Neural cell (in vitro differentiated cells): ENCODE results near the gene PLD3. TPM values are rescaled to one million over a fixed set of nuclear protein-coding genes. Genes with fewer than 3 reads are reported as not detected.

Experiments used
- H2AFZ ChIP-seq: fragments of 200-600, 300-800 bp; sonication (generic), shearing (Covaris generic); 2 replicates; pipeline ENCODE4 v1.6.0; 2014; ENCODE audit warnings: low read depth, mild to moderate bottlenecking, antibody characterized with exemption, low read length, moderate library complexity
- H3F3A ChIP-seq: fragments of 200-600 bp; shearing (Covaris generic); 2 replicates; pipeline ENCODE4 v1.6.1; 2016; ENCODE audit warnings: mild to moderate bottlenecking, moderate library complexity, mixed read lengths, antibody characterized with exemption, low read length; ENCODE audit not compliant: insufficient read depth, poor library complexity, severe bottlenecking
- H3K27ac ChIP-seq: fragments of 200-600, 300-800 bp; sonication (generic), shearing (Covaris generic); 2 replicates; pipeline ENCODE4 v1.5.1; 2014; ENCODE audit warnings: mild to moderate bottlenecking, low read length, moderate library complexity
- H3K27me3 ChIP-seq: fragments of 300-800, 200-600 bp; sonication (generic), shearing (Covaris generic); 2 replicates; pipeline ENCODE4 v1.6.0; 2014; ENCODE audit warnings: mild to moderate bottlenecking, low read depth, low read length, moderate library complexity; ENCODE audit not compliant: insufficient read depth
- H3K36me3 ChIP-seq: fragments of 300-800, 200-600 bp; sonication (generic), shearing (Covaris generic); 2 replicates; pipeline ENCODE4 v1.5.1; 2014; ENCODE audit warnings: mild to moderate bottlenecking, antibody characterized with exemption, low read length, moderate library complexity; ENCODE audit not compliant: insufficient read depth
- H3K4me2 ChIP-seq: fragments of 300-800, 200-600 bp; sonication (generic), shearing (Covaris generic); 2 replicates; pipeline ENCODE4 v1.6.0; 2014; ENCODE audit warnings: mild to moderate bottlenecking, low read length
- H3K4me3 ChIP-seq: fragments of 300-800, 200-600 bp; sonication (generic), shearing (Covaris generic); 2 replicates; pipeline ENCODE4 v1.5.1; 2014; ENCODE audit warnings: mild to moderate bottlenecking, low read length, moderate library complexity
- H3K79me2 ChIP-seq: fragments of 200-600 bp; shearing (Covaris generic); replicated peaks from 2 replicates; pipeline ENCODE4 v1.6.0; 2014; ENCODE audit warnings: mild to moderate bottlenecking, low read length, moderate library complexity; ENCODE audit not compliant: insufficient read depth
- H3K9ac ChIP-seq: fragments of 300-800, 200-600 bp; sonication (generic), shearing (Covaris generic); 2 replicates; pipeline ENCODE4 v1.6.1; 2016; ENCODE audit warnings: mild to moderate bottlenecking, low read length, mixed read lengths
- H3K9me2 ChIP-seq: fragments of 200-600 bp; shearing (Covaris generic); 2 replicates; pipeline ENCODE4 v1.6.1; 2016; ENCODE audit warnings: mild to moderate bottlenecking, low read length, mixed read lengths; ENCODE audit not compliant: insufficient read depth
- H3K9me3 ChIP-seq: fragments of 200-600, 300-800 bp; sonication (generic), shearing (Covaris generic); 2 replicates; pipeline ENCODE4 v1.6.1; 2016; ENCODE audit warnings: mild to moderate bottlenecking, mixed run types, low read length, moderate library complexity, mixed read lengths
- H4K20me1 ChIP-seq: fragments of 200-600 bp; shearing (Covaris generic); 2 replicates; pipeline ENCODE4 v1.6.1; 2016; ENCODE audit warnings: mild to moderate bottlenecking, mixed run types; ENCODE audit not compliant: insufficient read depth
- EP300 ChIP-seq: fragments of 450-650 bp; conservative IDR thresholded peaks from 2 replicates; pipeline ENCODE4 v1.6.1; 2014; ENCODE audit warnings: antibody characterized with exemption, mild to moderate bottlenecking, moderate library complexity; ENCODE audit not compliant: poor library complexity, severe bottlenecking
- EZH2 ChIP-seq: fragments of 200-600, 300-800 bp; shearing (Covaris generic), sonication (generic); IDR thresholded peaks from 2 replicates; pipeline ENCODE4 v1.6.1; 2014; ENCODE audit warnings: antibody characterized with exemption, low read length, borderline replicate concordance, mild to moderate bottlenecking; ENCODE audit not compliant: insufficient read depth, poor library complexity, severe bottlenecking
- MXI1 ChIP-seq: fragments of 450-650 bp; conservative IDR thresholded peaks from 2 replicates; pipeline ENCODE4 v1.6.1; 2014; ENCODE audit warnings: antibody characterized with exemption, mild to moderate bottlenecking; ENCODE audit not compliant: poor library complexity, severe bottlenecking
- POLR2AphosphoS5 ChIP-seq: IDR thresholded peaks from 2 replicates; pipeline ENCODE4 v1.6.1; 2012
- RAD21 ChIP-seq: fragments of 450-650 bp; conservative IDR thresholded peaks from 2 replicates; pipeline ENCODE4 v1.6.1; 2014; ENCODE audit warnings: antibody characterized with exemption, mild to moderate bottlenecking, moderate library complexity
- REST ChIP-seq: IDR thresholded peaks from 2 replicates; pipeline ENCODE4 v1.6.1; 2012; ENCODE audit warnings: borderline replicate concordance
- SMC3 ChIP-seq: fragments of 450-650 bp; conservative IDR thresholded peaks from 2 replicates; pipeline ENCODE4 v1.6.1; 2014; ENCODE audit warnings: antibody characterized with exemption, mild to moderate bottlenecking, moderate library complexity; ENCODE audit not compliant: poor library complexity
- TAF1 ChIP-seq: IDR thresholded peaks from 2 replicates; pipeline ENCODE4 v1.6.1; 2012; ENCODE audit warnings: low read depth
- polyA plus RNA-seq: library from polyadenylated mRNA; depleted of rRNA; stranded (reverse); fragments of >200 nt; gene quantifications from 2 replicates; pipeline ENCODE4 v1.2.3, GENCODE V29; 2014
- TF ChIP-seq, protein P1 (sequence below): fragments of 450-650 bp; IDR thresholded peaks from 2 replicates; pipeline ENCODE4 v1.5.1; 2014; ENCODE audit warnings: antibody characterized with exemption, mild to moderate bottlenecking, moderate library complexity; ENCODE audit not compliant: poor library complexity, severe bottlenecking

The PLD3 gene
- polyA plus RNA-seq, 1 donor from 2014 or later, result 426 TPM

- Histone ChIP-seq H3K79me2 (no peaks in the 10 kb centered on the region), H3K27ac (no peak overlapping the region), H3F3A (no peaks in the 10 kb centered on the region), H4K20me1 (no peaks in the 10 kb centered on the region), H2AFZ (no peak overlapping the region), H3K4me2 (no peak overlapping the region), H3K27me3 (no peaks in the 10 kb centered on the region), H3K36me3 (no peaks in the 10 kb centered on the region), H3K4me3 (no peak overlapping the region), H3K9ac (no peak overlapping the region), H3K9me3 (no peaks in the 10 kb centered on the region), H3K9me2 (no peaks in the 10 kb centered on the region)
- TF ChIP-seq EP300 (no peak), TAF1 (no peak), RAD21 (no peak), EZH2 (no peak), POLR2AphosphoS5 (no peak), REST (no peak), SMC3 (no peak), MXI1 (no peak)
- TF ChIP-seq, protein P1, sequence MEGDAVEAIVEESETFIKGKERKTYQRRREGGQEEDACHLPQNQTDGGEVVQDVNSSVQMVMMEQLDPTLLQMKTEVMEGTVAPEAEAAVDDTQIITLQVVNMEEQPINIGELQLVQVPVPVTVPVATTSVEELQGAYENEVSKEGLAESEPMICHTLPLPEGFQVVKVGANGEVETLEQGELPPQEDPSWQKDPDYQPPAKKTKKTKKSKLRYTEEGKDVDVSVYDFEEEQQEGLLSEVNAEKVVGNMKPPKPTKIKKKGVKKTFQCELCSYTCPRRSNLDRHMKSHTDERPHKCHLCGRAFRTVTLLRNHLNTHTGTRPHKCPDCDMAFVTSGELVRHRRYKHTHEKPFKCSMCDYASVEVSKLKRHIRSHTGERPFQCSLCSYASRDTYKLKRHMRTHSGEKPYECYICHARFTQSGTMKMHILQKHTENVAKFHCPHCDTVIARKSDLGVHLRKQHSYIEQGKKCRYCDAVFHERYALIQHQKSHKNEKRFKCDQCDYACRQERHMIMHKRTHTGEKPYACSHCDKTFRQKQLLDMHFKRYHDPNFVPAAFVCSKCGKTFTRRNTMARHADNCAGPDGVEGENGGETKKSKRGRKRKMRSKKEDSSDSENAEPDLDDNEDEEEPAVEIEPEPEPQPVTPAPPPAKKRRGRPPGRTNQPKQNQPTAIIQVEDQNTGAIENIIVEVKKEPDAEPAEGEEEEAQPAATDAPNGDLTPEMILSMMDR, result no peak
Observed at GRCh38 chr19:40309666-40310065, 38.8 kb upstream of the PLD3 start.

GRCh38 chr19:40312533-40312932 lies 36.0 kb upstream of the PLD3 start:
- no peaks in the 10 kb centered on the region for H3K27me3 ChIP-seq

More at GRCh38 chr19:40312533-40312932, 36.0 kb upstream of the PLD3 start:
- Histone ChIP-seq H3K27ac (no peak overlapping the region), H2AFZ (no peak overlapping the region), H4K20me1 (no peaks in the 10 kb centered on the region), H3K9me3 (no peaks in the 10 kb centered on the region), H3K4me2 (no peak overlapping the region), H3K9ac (no peak overlapping the region), H3K4me3 (no peak overlapping the region), H3K9me2 (no peaks in the 10 kb centered on the region), H3K79me2 (no peaks in the 10 kb centered on the region), H3K36me3 (no peaks in the 10 kb centered on the region), H3F3A (no peaks in the 10 kb centered on the region)
- TF ChIP-seq, protein P1, result no peak
- no peak for TF ChIP-seq POLR2AphosphoS5
- TF ChIP-seq TAF1, result no peak
- no peak for TF ChIP-seq MXI1
- no peak for TF ChIP-seq EP300
- TF ChIP-seq SMC3, result no peak
- no peak for TF ChIP-seq REST
- no peak for TF ChIP-seq EZH2
- no peak for TF ChIP-seq RAD21
